ENCODE measurements around the gene PDGFRB.

PDGFRB gene

GRCh38 chr5:150166037-150166649 is 10.5 kb upstream of the PDGFRB start:
- in situ Hi-C loops (cut with HindIII; ENCODE audit: low pct_ligation_motif_present, low sequenced_read_pairs): no loop called here
- no peak overlapping the region for H3K4me3 ChIP-seq (ENCODE audit: low read depth, low read length)
- no peak overlapping the region for H3K27ac ChIP-seq

GRCh38 chr5:150164211-150164980 is 8.8 kb upstream of the PDGFRB start:
- in situ Hi-C loops (cut with HindIII; ENCODE audit: low pct_ligation_motif_present, low sequenced_read_pairs): loop anchor here (5.0 kb wide), 1 partner anchor 68 kb away; no protein-coding TSS in a partner anchor
- no peak for DNase-seq
- no peak overlapping the region for H3K4me3 ChIP-seq (ENCODE audit: low read depth, low read length)
- H3K27ac ChIP-seq: no peak overlapping the region
- peaks cover 3% of the 10 kb centered on the region for H3K27me3 ChIP-seq (replicated peaks)
- no peak for TF ChIP-seq CTCF (IDR thresholded peaks at IDR 0.05; ENCODE audit: low read depth, low read length, missing control alignments)
- H3K36me3 ChIP-seq (replicated peaks): no peaks in the 10 kb centered on the region

More at GRCh38 chr5:150166037-150166649, 10.5 kb upstream of the PDGFRB start:
- peaks cover 6% of the 10 kb centered on the region for H3K27me3 ChIP-seq (replicated peaks)
- DNase-seq: no peak
- H3K36me3 ChIP-seq (replicated peaks): no peaks in the 10 kb centered on the region
- no peak for TF ChIP-seq CTCF (IDR thresholded peaks at IDR 0.05; ENCODE audit: low read depth, low read length, missing control alignments)

- in situ Hi-C loops (cut with HindIII; ENCODE audit: low pct_ligation_motif_present, low sequenced_read_pairs): loop anchor here (5.0 kb wide), 1 partner anchor 69 kb away; no protein-coding TSS in a partner anchor
- Histone ChIP-seq H3K27ac (no peak overlapping the region), H3K4me3 (ENCODE audit: low read depth, low read length) (no peak overlapping the region), H3K36me3 (replicated peaks) (no peaks in the 10 kb centered on the region), H3K27me3 (replicated peaks) (no peaks in the 10 kb centered on the region)
- peak; percentile 43 for TF ChIP-seq CTCF (IDR thresholded peaks at IDR 0.05; ENCODE audit: low read depth, low read length, missing control alignments)
- no peak for DNase-seq
Measured at GRCh38 chr5:150163547-150164059, 8.0 kb upstream of the PDGFRB start.

GRCh38 chr5:150163035-150163434 is 7.4 kb upstream of the PDGFRB start:
- H3K27me3 ChIP-seq (replicated peaks): no peaks in the 10 kb centered on the region
- H3K27ac ChIP-seq: no peak overlapping the region
- in situ Hi-C loops (cut with HindIII; ENCODE audit: low pct_ligation_motif_present, low sequenced_read_pairs): loop anchor here (5.0 kb wide), 1 partner anchor 69 kb away; no protein-coding TSS in a partner anchor
- no peak for DNase-seq
- H3K36me3 ChIP-seq (replicated peaks): no peaks in the 10 kb centered on the region
- H3K4me3 ChIP-seq (ENCODE audit: low read depth, low read length): no peak overlapping the region
- no peak for TF ChIP-seq CTCF (IDR thresholded peaks at IDR 0.05; ENCODE audit: low read depth, low read length, missing control alignments)

GRCh38 chr5:150162142-150162513 is 6.5 kb upstream of the PDGFRB start:
- in situ Hi-C loops (cut with HindIII; ENCODE audit: low pct_ligation_motif_present, low sequenced_read_pairs): loop anchor here (5.0 kb wide), 1 partner anchor 70 kb away; no protein-coding TSS in a partner anchor
- no peak for TF ChIP-seq CTCF (IDR thresholded peaks at IDR 0.05; ENCODE audit: low read depth, low read length, missing control alignments)

More at GRCh38 chr5:150162142-150162513, 6.5 kb upstream of the PDGFRB start:
- H3K4me3 ChIP-seq (ENCODE audit: low read depth, low read length): no peak overlapping the region
- no peaks in the 10 kb centered on the region for H3K27me3 ChIP-seq (replicated peaks)
- no peak overlapping the region for H3K27ac ChIP-seq
- no peak for DNase-seq
- no peaks in the 10 kb centered on the region for H3K36me3 ChIP-seq (replicated peaks)

All from brain microvascular endothelial cell (primary cell).